ENCODE measurements around the gene GTPBP1.
A peak's percentile ranks its signal among the peaks of the same experiment; 100 is the strongest.

Gene GTPBP1

DNA sequence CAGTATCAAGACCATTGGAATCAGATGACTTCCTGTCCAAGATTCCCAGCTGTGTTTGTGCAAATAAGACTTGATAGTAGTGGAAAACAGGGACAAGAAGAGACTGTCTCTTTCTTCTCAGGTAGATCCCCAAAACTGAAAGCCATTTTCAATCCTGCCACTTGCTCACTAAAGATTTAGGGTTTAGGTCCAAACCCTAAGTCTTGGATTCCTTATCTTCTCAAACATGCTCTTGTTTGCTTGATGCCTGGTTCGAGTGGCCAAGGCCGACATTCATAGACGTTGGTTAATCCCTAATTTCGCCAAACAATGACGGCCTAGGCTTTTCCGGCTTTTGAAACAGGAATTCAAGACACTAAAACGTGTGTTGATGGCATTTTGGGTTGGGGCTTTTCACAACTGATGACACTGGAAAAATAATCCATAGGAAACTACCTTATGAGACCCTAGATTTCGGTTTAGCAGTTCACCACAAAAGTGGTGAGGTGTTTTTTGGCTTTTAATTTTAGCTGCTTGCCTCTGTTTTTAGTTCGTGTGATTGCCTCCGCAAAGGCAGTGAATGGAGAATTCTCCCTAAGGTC lies 1.0 kb upstream of the GTPBP1 start:
- no peak for DNase-seq

DNA sequence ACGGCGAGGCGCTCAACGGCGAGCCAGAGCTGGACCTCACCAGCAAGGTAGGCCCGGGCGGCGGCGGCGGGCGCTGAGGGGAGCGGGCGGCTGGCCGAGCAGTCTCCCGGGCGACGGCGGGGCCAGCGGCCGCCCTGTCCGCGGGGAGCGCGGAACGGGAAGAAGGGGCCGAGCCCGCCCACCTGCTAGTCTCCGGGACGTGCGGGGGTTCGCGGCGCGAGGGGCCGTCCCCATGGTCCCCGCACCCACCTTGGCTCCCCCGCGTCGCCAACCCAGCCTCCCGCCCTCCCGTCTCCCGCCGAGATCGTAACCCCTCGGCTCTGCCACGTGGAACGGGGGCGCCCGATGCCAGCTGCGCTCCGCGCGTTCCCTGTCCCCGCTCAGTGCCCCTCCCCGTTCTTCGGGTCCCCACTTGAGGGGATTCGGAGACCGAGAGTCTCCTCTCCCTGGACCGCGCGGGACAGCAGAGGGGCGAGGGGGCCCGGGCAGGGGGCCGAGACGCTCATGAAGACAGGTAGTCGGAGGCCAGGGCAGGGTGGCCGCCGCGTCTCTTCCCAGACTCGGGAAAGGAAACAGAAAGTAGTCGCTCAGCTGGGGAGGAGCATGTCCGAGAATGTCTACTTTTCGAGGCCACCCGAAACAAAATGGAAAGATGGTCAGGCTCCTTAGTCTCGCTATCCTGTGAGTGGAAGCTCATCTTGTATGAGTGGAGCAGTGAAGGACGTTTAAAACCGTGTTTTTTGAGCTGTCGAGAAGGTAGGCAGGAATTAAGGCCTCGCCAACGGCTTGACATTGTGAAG lies 557 bp downstream of the GTPBP1 start:
- DNase-seq = no peak

DNA sequence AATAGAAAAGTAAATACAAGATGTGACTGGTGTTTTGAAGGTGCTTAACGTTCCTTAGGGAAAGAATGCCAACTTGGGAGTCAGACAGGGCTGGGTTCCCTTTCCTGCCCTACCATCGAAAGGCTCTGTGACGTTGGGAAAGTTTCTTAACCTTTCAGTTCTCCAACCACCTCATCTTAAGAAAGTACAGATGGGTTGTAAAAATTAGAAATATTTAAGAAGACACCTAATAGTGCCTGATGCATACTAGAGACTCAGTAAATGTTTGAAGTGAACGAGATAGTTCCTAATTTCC lies 1.1 kb downstream of the GTPBP1 start:
- DNase-seq = no peak

DNA sequence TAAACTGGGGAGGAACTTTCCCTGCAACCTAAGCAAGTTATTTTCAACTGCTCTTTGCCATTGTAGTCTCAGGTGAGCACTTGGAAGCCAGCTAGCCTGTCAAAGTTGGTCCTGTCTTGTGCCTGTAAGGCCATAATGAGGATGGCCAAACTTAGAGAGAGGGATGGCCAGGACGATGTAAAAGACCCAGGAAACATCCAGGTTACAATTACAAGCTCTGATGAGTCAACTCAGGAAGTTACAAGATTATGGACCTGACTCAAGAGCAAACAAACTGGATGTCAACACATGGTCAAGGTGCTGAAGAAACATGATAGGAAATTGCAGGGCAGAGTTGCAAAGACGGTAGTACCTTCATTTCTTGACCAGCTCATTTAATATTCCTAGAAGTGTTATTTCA lies 1.6 kb downstream of the GTPBP1 start:
- no peak for DNase-seq

DNA sequence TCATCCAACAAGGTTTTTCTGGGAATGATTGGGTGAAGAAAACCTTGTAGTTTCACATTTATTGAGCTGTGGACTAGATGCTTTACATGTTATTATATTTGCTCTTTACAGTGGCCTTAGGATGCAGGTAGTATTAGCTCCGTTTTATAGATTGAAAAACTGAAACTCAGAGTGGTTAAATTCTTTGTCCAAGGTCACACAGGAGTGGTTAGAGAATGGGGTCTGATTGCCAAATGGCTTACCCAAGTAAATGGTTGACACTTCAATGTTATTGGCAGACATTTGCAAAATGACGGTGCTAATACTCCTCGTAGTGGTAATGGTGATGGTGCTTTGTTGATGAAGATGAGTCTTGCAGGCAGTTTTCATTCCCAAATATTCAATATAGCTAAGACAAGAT lies 2.2 kb downstream of the GTPBP1 start:
- DNase-seq = no peak

DNA sequence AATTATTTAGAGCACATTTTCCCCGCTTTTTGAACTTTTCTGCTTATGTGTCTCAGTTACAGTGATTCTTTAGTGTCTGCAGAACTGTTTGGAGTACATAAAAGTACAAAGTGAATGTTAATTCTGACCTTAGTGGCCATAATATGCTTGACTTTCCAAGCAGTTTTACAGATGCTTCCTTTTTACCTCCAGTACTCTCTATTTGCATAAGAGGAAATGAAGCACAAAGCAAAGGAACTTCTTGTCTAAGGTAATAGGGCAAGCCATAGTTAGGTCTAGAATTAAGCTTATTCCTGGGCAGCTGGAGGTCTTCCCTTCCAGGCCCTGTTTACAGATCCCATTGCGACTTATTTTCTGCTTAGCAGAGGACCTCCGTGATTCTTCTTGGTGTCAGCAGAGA lies 3.6 kb downstream of the GTPBP1 start:
- no peak for DNase-seq

DNA sequence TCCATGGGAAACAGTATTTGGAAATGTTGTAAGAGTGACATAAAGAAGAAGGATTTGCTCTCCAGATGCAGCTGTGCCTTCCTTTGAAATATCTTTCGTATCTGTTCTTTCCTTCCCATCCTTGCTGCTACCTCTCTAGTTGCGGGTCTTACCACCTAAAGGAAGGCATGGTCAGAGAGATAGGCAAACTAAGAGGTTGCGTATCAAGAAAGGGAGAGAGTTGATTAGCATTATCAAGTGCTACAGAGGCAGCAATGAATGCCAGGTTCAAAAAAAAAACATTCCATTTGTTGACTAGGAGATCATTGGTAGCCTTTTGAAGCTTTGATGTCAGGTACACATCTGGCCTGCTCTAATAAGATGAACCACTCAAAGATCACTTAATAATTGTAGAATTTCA lies 4.6 kb downstream of the GTPBP1 start:
- DNase-seq = no peak

DNA sequence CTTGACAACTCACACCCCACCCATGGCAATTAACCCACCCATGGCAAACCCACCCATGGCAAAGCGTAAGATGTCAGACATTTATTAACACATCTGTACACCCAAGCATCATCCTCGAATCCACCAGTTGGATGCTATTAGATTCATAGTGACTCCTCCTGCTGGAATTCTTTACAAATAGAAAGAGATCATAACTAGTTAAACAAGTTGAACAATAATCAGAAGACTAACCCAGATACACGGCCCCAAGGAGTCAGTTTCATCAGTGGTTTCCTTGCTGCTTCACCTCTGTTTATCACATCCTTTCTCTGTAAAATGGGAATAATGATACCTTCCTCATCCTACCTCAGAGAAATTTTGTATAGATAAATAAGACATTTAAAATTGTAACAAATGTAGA lies 5.1 kb downstream of the GTPBP1 start:
- no peak for DNase-seq

DNA sequence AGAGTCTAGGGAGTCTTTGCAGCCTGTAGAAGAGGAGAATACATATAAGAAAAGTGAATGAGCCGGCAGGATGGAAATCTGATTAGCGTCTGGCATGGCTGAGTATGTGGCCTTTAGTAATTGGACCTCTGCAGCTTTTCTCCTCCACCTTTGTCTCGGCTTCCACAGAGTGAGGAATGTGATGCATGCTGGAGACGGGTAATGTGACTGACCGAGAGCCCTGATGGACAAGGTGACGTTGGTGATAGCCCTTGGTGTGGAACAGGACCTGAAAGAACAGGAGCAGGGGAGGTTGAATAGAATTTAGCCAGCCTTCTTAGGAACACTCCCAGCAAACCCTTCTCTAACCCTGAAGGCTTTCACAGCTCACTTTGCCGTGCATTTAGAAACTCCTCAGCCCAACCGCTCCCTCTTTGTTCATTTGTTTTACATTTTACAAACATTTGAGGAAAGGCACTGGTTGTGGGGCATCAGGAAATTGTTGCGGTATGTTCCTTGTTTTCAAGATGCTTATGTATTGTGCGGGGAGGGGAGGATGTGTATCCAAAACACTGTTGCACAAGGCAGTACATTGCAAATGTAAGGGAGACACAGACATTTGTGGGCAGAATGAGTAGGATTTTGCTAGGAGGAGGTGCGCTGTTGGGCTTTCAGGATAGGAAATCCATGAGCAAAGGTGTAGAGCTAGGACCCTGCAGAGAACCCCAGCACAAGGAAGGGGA lies 6.9 kb downstream of the GTPBP1 start:
- no peak for DNase-seq

DNA sequence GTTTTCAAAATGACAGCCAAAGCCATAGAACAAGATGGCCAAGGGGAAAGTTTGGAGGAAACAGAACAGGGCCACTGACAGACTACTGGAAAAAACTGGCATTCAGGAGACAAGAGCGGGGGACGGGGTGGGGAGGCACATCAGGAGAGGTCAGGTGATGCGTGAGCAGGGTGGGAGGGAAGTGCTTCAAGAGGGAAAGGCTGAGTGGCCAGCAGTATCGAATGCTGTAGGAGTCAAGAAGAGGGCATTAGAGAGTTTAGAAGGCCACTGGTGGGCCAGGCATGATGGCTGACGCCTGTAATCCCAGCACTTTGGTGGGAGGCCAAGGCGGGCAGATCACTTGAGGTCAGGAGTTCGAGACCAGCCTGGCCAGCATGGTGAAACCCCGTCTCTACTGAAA lies 8.2 kb downstream of the GTPBP1 start:
- DNase-seq = no peak

DNA sequence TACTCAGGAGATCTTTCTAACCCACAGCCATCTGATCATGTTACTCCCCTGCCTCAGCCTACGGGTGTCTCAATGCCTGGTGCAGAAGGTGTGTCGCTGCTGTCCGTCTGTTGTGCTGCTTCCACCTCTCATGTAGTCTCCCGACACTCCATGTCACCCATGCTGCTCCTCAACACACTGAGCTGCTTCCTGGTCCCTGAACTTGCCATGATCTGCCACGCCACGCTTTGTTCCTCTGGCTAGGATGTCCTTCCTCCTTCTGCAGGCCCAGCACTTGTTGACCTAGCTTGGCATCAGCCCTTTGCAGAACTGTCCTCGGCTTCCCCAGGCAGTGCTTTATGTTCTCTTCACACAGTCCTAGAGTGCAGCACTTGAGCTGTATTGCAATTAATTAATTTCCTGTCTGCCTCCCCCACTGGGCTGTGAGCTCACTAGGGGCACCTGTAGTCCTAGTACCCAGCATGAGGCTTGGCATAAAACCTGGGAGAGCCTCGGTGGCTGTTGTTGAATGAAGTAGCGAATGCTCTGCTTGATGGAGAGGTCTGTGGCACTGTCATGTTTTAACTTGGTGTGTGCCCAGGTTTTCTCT lies 9.5 kb downstream of the GTPBP1 start:
- peak; percentile 68 for DNase-seq

DNA sequence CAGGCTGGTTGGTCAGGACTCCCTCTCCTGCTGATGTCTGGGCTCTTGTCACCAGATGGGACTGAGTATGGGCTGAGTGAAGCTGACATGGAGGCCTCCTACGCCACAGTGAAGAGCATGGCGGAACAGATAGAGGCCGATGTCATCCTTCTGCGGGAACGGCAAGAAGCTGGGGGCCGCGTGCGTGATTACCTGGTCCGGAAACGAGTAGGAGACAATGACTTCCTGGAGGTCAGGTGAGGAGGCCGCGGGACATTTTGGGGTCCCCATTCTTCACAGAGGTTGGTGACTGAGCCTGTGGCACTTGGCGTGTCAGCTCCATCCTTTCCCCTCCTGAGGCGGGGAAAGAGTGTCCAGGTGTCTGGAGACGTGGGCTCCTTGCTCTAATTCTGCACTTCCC lies 10.1 kb downstream of the GTPBP1 start:
- no peak for DNase-seq

DNA sequence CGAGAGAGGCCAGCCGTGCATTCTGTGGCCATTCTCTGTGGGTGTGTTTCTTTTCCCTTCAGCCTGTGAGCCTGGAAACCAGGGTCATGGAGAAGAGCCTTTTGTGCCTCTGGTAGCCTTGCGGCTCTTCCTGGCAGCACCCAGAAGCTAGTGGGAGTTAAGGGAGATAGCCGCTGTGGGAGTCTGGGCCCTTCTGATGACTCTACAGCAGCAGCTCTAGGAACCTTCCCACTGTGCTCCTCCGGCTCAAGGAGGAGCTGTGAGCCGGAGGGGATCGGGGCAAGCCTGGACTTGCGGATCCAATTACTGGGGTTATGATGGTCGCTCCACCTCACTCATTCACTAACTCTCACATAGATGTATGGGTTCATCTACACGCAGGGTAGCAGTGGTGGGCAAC lies 10.5 kb downstream of the GTPBP1 start:
- no peak for DNase-seq

DNA sequence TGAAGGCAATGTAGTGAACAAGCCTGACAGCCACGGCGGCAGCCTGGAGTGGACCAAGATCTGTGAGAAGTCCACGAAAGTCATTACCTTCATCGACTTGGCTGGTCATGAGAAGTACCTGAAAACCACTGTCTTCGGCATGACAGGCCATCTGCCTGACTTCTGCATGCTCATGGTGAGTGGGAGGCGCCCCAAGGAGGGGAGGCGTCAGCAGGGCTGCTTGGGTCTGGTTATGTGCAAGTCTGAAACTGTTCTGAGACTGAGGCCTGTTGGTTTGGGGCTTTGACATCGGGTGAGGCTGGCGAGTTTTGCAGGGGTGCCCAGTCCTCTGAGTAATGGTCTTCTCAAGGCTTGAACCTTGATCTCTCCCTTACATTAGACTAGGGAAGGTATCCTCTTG lies 11.1 kb downstream of the GTPBP1 start:
- DNase-seq = no peak

DNA sequence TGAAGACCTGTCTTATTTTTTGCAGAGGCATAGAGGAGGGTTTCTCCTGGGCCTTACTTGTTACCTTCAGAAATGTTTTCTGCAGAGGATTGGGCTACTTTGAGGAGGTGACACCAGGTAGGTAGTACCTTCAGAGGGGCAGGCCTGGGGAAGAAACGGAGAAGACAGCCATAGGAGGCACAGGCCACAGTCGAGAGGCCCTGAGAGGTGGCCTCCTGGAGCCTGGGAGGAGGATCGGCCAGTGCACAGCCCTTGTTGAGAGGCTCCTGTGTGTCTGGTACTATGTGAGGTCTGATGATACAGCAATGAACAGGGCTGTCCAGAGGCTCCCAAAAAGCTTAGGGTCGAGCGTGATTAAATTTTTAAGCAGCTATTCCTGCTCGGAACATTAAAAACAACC lies 11.5 kb downstream of the GTPBP1 start:
- no peak for DNase-seq

DNA sequence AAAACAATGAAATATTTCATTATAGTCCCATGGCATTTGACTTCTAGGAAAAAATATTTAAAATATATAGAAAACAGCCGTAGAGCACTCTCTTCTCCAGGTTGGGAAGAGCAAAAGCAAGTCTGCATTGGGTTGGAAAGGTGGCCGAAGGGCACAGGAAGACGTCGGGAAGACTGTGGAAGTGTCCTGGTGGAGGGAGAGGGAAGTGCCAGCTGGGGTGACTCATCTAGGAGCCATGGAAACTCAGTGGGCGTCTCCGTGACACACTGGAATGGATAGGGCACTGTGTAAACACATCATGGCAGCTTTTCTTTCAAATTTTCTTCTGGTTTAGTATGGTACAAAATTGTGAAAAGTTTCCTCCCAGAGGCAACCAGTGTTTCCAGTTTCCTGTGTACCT lies 12.7 kb downstream of the GTPBP1 start:
- DNase-seq = peak; percentile 37

DNA sequence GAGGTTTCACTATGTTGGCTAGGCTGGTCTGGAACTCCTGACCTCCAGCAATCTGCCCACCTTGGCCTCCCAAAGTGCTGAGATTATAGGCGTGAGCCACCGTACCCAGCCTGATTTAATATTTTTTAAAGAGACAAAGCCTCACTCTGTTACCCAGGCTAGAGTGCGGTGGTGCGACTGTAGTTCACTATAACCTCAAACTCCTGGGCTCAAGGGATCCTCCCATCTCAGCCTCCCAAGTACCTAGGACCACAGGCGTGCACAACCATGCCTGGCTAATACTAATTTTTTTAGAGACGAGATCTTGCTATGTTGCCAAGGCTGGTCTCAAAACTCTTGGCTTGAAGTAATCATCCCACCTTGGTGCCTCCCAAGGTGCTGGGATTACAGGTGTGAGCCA lies 13.5 kb downstream of the GTPBP1 start:
- DNase-seq = no peak

DNA sequence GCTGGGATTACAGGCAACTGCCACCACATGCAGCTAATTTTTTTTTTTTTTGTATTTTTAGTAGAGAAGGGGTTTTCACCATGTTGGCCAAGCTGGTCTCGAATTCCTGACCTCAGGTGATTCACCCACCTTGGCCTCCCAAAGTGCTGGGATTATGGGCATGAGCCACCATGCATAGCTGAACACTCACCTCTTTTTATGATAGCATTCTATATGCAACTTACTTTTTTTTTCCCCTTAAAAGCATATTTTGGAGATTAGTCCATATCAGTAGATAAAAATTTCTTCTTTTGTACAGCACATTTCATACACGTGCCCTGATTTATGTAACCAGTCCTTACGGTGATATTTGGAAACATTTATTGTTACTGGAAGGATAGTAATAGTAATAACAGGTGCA lies 14.6 kb downstream of the GTPBP1 start:
- DNase-seq = no peak

DNA sequence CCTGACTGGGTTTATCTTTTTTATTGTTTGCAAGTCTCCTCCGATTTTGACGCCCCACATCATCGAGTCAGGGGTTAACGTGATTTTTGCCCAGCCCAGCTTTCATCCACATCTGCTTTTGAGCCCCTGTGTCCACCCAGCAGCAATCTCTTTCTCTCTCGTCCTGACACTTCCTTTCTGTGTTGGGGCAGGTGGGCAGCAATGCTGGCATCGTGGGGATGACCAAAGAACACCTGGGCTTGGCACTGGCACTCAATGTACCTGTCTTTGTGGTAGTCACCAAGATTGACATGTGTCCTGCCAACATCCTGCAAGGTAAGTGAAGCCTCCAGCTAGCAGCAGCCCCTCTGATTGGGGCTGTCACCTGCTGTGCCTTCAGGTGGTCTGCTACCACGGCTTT lies 15.8 kb downstream of the GTPBP1 start:
- DNase-seq = no peak

DNA sequence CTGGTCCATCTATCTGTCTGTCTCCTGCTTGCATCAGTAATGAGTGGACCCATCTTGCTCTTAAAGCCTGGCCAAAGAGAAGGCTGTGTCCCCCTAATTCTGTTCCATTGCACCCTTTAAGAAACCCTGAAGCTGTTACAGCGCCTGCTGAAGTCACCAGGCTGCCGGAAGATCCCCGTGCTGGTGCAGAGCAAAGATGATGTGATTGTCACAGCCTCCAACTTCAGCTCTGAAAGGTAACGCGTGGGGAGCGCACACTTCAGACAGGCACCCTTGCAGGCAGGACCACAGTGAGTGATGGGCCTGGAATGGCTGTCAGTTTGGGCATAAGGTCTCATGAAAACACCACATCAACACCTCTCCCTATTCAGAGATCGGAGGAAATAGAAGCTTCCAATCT lies 18.4 kb downstream of the GTPBP1 start:
- no peak for DNase-seq

DNA sequence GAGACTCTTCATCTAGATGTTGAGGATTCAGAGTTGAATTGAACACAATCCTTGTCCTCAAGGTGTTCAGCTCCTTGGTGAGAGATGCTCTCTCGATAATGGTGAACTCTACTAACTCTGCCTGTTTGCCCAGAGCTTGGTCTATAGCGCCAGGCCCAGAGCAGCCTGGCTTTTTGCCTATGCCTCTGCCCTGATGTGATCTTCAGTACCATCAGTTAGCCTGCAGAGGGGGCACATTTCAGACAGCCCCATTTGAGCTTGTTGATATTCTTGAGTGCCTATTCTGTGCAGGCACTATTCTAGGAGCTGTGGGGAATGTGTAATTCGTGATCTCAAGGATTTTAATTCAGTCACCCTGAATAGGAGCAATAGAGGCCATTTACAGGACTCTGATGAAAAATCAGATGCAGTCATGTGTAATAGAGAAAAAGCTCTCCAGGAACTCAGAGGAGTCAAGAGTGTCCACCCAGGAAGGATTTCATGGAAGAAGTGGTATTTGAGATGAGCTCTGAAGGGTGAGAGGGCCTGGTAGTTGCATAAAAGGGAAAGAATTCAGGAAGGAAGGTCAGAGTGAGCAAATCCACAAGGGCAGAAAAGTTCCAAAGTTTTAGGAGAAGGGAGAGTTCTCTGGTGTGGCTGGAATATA lies 19.3 kb downstream of the GTPBP1 start:
- no peak for DNase-seq

DNA sequence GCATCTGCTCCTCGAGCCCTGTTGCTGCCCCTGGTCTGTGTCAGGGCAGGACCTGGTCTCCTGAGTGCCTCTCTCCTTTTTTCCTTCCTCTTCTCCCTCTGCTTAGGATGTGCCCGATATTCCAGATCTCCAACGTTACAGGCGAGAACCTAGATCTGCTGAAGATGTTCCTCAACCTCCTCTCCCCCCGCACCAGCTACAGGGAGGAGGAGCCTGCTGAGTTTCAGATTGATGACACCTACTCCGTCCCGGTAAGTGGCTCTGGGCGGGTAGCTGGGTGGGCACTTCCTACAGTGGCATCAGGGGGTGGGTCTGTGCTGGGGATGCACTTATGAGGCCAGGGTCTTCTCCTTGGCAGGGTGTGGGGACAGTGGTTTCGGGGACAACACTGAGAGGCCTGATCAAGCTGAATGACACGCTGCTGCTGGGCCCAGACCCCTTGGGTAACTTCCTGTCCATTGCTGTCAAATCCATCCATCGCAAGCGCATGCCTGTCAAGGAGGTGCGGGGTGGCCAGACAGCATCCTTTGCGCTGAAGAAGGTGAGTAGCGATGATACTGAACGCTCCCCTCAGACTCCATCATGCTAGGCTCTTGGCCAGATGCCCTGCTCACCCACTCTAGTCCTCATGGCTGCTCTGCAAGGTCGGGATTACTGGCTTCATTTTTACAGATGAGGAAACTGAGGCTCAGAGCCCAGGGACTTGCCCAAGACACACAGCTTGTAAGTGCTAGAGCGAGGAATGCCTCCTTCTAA lies 20.3 kb downstream of the GTPBP1 start:
- DNase-seq = no peak

DNA sequence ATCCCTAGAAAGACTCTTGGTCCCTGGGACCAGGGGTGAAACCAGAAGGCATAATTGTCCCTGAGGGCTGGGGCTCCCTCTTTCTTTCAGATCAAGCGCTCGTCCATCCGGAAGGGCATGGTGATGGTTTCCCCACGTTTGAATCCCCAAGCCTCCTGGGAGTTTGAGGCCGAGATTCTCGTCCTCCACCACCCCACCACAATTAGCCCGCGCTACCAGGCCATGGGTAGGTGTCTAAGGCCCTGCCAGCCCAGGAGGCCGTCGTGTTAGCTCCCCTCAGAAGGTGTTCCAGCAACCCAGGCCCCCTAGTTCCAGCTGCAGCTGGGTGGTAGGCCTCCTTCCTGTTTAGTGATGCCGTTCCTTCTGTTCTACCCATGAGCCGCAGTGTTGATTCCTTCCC lies 21.4 kb downstream of the GTPBP1 start:
- no peak for DNase-seq

All from NCI-H2029 (cell line).